ENCODE measurements around the gene MYO1E.

DNA sequence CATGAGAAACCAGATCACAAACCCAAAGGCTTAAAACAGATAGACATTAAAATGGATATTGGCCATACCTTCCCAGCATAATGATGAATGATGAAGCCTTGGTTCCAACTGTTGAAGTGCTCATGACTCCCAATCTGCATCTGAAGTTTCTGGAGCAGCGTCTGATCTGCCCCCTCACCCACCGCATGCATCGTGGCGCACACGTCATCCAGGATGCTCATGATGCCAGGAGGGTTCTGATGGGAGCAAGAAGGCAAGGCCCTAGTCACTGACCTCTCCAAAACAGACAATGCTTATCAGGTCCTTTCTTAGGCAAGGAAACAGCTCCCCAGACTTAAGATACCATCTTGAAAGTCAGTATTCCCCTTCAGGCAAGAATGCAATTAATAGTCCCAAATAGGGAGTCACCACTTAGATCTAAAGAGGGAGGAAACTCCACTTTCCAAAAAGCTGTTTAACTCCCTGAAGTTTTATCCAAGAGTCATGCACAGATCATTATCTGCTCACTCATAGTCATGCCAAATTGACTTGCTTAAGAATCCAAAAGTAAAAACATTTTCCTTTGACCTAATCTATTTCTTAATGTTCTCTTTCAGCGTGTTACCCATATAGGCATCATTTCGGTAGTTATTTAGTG lies 163.9 kb downstream of the MYO1E start:
- TF ChIP-seq POLR2AphosphoS5 (IDR thresholded peaks at IDR 0.05; ENCODE audit: borderline replicate concordance, low read depth, low read length) (no peak), EZH2 (IDR thresholded peaks at IDR 0.05) (no peak)
